Left ventricle myocardium superior (tissue), 1 donor: ENCODE measurements around the gene GALNTL6. TPM values are rescaled to one million over a fixed set of nuclear protein-coding genes. Genes with fewer than 3 reads are reported as not detected.
A peak's percentile ranks its signal among the peaks of the same experiment; 100 is the strongest.
"Not testable (repeated sequence)": the region's sequence is repeated elsewhere in the genome, so short reads cannot be mapped to it uniquely, and the experiment has no call there.

Experiments
- ATAC-seq: fragments of 200-7000 bp; cut with Tn5 transposase; one replicate; pipeline ENCODE4 v1.9.1; 2020; ENCODE audit warnings: mild to moderate bottlenecking, moderate library complexity
- DNase-seq: peaks from one replicate; pipeline ENCODE4 v3.0.0-alpha.2; 2020
- intact Hi-C: fragments of 100-400 bp; cut with micrococcal nuclease; formaldehyde crosslinking; loops from one replicate; pipeline ENCODE4 v1.11.0; 2022
- total RNA-seq: library from RNA; stranded (reverse); fragmentation: NEBNext Ultra II Directional; extraction: Animal tissue kit (Norgen Biotek cat#: 25700); gene quantifications from one replicate; pipeline ENCODE4 v1.2.1, GENCODE V29; 2021
- donor health status: DM: no; HTN: yes; CAD: no; lungs with severe emphysema.

Gene GALNTL6
- total RNA-seq, 1 donor from 2014 or later, result not detected

DNA sequence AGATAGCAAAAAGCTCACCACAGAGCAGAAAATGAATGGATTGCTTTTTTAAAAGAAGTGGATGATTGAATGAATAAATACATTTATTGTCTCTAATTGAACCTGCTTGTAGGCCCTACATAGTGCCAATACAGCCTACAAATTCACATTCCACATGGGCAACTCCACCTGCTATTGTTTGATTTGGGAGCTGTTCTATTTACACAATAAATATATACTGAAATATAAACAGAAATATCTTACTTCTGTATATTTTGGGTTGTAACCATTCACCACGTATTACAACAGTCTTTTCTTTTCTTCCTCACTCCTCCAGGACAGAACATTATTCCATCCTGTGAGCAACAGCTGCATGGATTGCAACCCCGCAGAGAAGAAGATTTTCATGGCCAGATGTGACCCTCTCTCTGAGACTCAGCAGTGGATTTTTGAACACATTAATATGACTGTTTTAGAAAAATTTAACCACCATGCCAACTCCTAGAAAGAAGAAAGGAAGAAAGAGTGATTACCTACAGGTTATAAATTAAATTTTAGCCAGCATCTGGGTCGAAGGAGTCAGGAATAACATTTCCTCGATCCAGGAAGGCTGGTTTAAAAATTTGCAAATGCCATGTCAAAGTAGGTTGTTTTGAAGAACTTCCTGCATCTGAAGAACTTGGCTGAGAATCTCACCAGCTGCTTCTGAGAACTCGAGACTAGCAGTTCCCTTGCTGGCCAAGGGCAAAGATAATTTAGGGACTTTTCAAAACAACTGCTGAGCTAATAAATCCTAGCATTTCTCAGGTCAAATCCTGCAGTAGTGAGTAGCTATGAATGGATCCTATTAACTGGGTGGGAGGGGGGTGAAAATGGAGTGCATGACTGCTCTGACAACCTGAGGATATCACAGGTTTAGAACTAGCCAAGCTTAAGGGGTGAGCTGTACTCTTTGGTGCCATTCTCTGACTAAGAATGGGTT is 1226.7 kb downstream of the GALNTL6 start:
- ATAC-seq (peak; percentile 92), DNase-seq (no peak)
- intact Hi-C loops, result no loop called here

DNA sequence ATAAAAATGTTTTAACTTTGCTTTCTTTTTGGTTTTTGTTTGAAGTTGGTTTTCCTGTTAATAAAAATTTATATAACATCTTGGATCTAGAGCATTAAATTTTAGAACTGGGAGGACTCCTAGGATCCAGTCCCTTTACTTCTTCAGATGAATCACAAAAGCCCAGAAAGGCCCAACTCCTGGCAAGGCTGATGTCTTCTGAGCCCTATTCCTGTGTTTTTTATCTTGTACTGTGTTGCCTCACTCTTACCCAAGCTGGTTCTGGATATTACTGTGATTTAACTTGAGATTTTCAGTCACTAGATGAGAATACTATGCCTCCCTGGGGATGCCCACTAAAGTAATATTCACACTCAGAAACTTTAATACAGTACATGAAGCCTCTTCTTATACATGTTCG is 1228.3 kb downstream of the GALNTL6 start:
- no peak for DNase-seq
- intact Hi-C loops, result no loop called here
- ATAC-seq, result peak; percentile 62

DNA sequence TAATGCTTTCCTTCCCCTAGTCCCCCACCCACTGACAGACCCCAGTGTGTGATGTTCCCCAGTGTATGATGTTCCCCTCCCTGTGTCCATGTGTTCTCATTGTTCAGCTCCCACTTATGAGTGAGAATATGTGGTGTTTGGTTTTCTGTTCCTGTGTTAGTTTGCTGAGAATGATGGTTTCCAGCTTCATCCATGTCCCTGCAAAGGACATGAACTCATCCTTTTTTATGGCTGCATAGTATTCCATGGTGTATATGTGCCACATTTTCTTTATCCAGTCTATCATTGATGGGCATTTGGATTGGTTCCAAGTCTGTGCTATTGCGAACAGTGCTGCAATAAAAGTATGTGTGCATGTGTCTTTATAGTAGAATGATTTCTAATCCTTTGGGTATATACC is 1228.9 kb downstream of the GALNTL6 start:
- DNase-seq, ATAC-seq, intact Hi-C loops: not testable (repeated sequence)

GRCh38 chr4:173044340-173044739 is 1231.1 kb downstream of the GALNTL6 start:
- intact Hi-C loops, result no loop called here

GRCh38 chr4:173045571-173045970 is 1232.4 kb downstream of the GALNTL6 start:
- intact Hi-C loops, result no loop called here
- ATAC-seq (no peak), DNase-seq (no peak)

More at GRCh38 chr4:173044340-173044739, 1231.1 kb downstream of the GALNTL6 start:
- no peak for ATAC-seq
- no peak for DNase-seq

DNA sequence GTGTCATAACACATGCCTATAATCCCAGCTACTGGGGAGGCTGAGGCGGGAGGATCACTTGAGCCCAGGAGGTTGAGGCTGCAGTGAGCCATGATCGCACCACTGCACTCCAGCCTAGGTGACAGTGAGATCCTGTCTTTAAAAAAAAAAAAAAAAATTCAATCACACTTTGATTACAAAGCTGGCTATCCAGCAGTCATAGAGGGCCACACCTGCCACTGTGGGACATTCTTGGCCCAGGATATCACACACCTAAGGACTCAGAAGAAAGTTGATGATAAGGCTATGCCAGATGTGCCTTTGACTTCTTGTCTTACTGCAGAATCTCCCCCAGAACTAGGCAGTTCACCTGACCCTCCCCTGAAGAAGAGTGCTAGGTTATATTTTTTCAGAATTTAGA is 1232.9 kb downstream of the GALNTL6 start:
- DNase-seq (no peak), ATAC-seq (no peak)
- intact Hi-C loops, result no loop called here

DNA sequence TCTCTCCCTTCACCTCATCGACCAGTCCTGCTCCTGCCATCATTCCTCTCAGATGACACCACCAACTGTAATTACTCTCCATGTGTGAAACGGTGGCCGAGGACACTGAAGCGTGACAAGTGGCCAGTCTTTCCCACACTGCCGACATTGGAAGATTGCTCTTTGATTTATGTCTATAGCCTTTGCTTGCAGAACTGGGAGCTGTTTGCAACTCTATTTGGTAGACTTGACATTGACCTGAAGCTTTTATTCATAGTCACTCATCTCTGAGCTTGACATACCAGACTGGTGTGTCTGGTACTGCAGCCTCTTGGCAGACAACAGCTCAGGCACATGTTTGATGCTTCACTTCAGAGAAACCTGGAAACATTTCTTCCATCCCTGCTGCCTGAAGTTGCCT is 1233.6 kb downstream of the GALNTL6 start:
- ATAC-seq, result no peak
- no peak for DNase-seq
- intact Hi-C loops, result no loop called here

DNA sequence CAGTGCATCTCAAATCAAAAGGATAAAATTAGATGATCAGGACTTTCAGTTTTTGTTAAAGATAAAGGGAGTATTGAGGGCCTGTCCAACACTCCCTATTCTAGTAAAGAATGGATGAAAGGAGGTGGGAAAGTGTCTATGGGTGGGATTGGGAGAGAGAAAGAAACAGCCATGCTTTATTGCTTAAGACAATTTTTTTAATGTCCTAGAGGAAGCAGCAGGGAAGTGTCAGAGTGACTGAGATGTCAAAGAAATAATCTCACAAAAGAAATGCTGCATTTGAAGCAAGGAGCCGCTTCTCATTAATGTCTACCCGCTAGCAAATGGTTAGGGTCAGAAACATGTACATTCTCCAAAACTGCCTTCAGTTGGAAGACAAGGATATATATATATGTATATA is 1238.0 kb downstream of the GALNTL6 start:
- intact Hi-C loops, result no loop called here
- no peak for ATAC-seq
- no peak for DNase-seq

DNA sequence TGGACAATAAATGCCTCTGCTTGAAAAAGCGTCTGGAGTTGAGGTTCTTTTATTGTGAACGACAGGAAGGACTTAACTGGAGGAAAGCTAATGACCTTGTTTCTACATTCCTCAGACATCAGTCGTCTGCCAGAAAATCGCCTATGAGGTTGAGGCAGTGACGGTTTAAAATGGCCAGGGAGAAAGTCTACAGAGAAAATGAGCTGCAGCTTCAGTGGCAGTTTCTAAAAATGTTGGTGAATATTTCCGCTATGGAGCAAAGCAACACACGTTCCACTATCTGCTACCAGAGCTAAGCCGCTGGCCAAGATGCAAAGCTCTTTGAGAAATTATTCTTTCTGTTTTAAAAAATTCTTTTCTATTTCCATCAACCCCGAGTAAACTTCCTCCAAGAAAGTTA is 1238.5 kb downstream of the GALNTL6 start:
- ATAC-seq (no peak), DNase-seq (no peak)
- intact Hi-C loops, result no loop called here

- intact Hi-C loops, result no loop called here
- no peak for ATAC-seq
- DNase-seq, result no peak
Measured at GRCh38 chr4:173052439-173052838, 1239.2 kb downstream of the GALNTL6 start.

DNA sequence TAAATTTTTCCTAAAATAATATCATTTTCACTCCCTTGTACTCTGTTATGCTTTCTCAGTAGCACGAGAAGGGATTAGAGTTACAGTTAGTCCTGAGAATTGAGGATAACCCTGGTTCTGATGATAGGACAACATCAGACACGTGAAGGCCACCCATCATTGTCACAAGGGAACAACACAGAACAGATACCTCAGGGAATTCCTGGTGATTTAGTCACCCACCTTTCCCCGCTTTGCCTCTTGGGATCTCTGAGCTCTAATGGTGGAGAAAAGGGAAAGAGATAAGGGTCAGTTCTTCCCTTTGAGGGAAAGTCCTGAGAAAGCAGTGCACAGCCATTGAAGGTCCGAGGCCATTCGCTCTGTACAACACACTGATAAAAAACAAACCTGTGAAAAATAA is 1243.1 kb downstream of the GALNTL6 start:
- intact Hi-C loops, result no loop called here
- ATAC-seq (no peak), DNase-seq (no peak)

DNA sequence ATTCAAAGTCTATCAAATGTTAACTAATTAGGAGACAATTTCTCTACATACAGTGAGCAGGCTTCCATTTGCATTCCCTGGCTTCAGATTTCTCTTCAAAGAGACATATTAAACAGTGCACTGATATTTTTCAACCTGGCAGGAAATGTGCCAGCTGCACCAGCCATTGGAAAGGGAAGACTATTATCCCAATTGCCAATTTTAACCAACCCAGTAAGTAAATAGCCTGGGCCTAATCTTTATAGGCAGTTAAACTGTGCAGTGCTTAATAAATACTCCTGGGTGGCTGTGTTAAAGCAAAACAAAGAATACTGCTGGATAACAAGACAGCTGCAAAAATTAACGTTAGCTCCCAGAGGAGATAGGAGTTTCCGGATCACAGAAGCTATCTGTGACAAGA is 1243.5 kb downstream of the GALNTL6 start:
- ATAC-seq (no peak), DNase-seq (no peak)
- intact Hi-C loops, result no loop called here

DNA sequence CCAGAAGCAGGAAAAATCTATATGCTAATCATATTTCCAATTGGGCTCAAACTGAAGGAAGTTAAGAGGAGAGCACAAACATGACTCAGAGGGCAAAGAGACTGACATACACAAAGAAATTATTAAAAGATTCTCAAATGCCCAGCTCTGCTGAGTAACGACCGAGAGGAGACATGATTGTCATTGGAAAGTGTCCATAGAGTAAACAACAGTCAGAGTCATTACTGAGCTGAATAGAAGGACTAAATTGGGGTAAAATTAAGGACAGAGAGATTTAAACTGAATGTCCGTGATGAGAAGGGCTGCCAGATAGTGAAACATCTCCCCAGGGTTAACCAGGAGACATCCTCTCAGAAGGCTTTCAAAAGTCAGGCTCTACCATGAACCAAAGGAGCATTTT is 1244.2 kb downstream of the GALNTL6 start:
- DNase-seq (no peak), ATAC-seq (peak; percentile 38)
- intact Hi-C loops, result no loop called here

DNA sequence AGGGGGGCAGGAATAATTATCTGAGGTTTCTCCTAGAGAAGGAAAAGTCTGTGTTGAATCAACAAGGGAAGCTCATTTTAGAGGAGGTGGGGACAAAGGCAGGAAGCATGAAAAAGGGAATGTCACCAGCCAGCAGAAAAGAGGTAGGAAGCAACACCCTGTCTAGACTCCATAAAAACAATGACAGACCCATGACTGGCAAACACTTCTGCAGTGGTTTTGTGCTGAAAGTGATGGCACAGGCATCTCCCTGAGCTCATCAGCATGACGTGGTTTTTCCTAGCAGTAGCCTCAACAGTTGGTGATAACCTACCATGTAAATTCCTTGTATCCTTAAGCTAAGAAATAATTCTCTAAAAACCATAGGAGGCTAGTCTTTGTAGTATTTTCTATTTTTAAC is 1244.7 kb downstream of the GALNTL6 start:
- intact Hi-C loops, result no loop called here
- ATAC-seq (peak; percentile 17), DNase-seq (no peak)

- intact Hi-C loops, result no loop called here
- DNase-seq (no peak), ATAC-seq (no peak)
Measured at GRCh38 chr4:173061160-173061559, 1248.0 kb downstream of the GALNTL6 start.

DNA sequence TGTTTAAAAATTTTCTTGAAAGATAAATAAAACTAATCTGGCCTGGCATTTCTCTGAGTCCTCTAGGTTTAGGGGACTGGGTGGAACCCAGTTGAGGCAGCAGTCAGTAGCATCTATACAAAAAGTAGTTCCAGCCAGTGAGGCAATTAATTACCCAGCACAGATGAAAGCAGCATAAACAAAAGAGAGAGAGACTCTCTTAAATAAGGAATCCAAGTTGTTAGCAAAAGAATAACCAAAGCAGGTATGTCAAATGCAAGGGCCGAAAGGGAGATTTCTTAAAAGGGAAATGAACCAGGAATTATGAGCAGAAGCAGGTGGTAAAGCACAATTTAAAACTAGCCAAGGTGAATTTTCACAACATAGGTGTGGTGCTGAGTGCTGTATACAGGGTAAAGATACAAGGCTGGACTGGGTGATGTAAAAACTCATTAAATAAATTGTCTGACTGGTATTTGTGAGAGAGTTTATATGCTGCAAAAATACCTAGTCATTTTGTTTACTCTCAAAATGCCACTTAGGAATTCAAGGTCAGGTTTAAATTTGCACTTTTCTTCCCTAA is 1260.8 kb downstream of the GALNTL6 start:
- no peak for DNase-seq
- intact Hi-C loops, result no loop called here
- no peak for ATAC-seq

DNA sequence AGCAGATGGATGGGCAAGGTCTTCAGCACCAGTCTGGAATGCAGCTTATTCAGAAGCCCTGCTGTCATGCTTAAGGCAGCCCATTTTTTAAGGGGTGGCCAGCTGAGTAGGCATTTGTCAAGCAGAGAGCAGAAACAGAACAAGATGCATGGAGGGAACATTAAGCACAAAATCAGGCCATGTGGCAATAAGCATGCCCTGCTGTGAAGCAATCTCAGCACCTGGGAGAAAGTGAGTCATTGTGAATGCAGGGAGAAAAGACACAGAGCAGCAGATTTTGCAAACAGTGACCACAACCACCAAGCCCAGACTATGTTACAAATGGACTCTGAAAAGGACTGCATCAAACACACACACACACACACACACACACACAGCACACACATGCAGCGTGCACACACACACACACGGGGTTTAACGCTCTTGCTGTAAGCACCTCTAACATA is 1261.3 kb downstream of the GALNTL6 start:
- intact Hi-C loops, result no loop called here
- no peak for ATAC-seq
- no peak for DNase-seq

DNA sequence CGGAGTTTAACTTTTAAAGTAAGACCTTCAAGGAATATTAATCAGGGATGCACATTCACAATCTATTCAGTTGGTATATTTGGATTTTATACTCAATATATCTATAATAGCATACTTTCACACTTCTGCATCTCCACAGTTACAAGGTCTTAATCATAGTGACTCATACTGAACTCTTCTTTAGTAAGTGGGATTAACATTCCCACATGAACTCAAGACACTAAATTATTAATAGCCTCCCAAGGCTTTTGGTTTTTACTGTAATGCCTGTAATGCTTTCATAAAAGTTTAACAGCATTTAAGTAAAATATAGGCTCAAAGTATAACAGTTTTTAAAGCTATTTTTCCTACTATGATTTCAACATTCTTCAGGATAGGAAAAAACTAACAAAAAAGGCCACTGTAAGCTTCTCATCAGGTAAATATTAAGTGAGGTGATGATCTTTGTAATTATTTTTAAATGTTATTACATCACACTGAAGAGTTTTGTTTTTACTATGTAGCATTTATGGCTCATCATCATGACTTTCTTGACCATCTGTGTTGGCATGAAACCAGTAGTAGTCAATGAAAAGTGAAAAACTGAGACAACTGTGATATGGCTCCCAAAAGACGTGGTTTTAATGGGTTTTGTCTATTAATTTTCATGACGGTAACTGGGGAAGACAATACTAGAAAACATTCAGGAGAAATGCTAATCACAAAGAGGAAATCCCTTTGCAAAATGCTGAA is 1263.9 kb downstream of the GALNTL6 start:
- DNase-seq (no peak), ATAC-seq (no peak)
- intact Hi-C loops, result no loop called here

DNA sequence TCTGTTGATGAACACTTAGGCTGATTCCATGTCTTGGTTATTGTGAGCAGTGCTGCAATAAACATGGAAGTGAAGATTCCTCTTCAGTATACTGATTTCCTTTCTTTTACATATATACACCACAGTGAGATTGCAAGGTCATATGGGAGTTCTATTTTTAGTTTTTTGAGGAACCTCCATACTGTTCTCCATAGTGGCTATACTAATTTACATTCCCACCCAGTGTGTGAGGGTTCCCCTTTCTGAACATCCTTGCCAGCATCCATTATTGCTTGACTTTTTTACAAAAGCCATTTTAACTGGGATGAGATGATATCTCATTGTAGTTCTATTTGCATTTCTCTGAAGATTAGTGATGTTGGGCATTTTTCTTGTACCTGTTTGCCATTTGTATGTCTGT is 1274.9 kb downstream of the GALNTL6 start:
- intact Hi-C loops, result no loop called here
- ATAC-seq, result no peak
- no peak for DNase-seq
